Measurements from ENCODE around the gene TPMT. TPM values are rescaled to one million over a fixed set of nuclear protein-coding genes. Genes with fewer than 3 reads are reported as not detected.

TPMT gene
- total RNA-seq, 4 donors from 2014 or later = 4.6 to 12.2 (median 6.4) TPM

GRCh38 chr6:18122128-18123093 is 32.5 kb downstream of the TPMT start, which contains the start of gene NHLRC1:
TSS of gene NHLRC1 (minus strand) at chr6:18122677. CDS start at chr6:18122606, 71 bp downstream.
- no peak for TF ChIP-seq CTCF (IDR thresholded peaks at IDR 0.05; ENCODE audit: low read depth)

- no peak for TF ChIP-seq CTCF (IDR thresholded peaks at IDR 0.05; ENCODE audit: low read depth)
Measured at GRCh38 chr6:18121580-18122127, 33.2 kb downstream of the TPMT start.

- no peak for TF ChIP-seq CTCF (IDR thresholded peaks at IDR 0.05; ENCODE audit: low read depth)
Measured at GRCh38 chr6:18119236-18119635, 35.6 kb downstream of the TPMT start.

- TF ChIP-seq CTCF (IDR thresholded peaks at IDR 0.05; ENCODE audit: low read depth) = no peak
Measured at GRCh38 chr6:18118330-18118729, 36.5 kb downstream of the TPMT start.

GRCh38 chr6:18117136-18117535 is 37.7 kb downstream of the TPMT start:
- no peak for TF ChIP-seq CTCF (IDR thresholded peaks at IDR 0.05; ENCODE audit: low read depth)

- TF ChIP-seq CTCF (IDR thresholded peaks at IDR 0.05; ENCODE audit: low read depth) = no peak
Measured at GRCh38 chr6:18115356-18115755, 39.5 kb downstream of the TPMT start.

GRCh38 chr6:18110162-18110561 is 44.7 kb downstream of the TPMT start:
- TF ChIP-seq CTCF (IDR thresholded peaks at IDR 0.05; ENCODE audit: low read depth) = no peak
